GM03348 (cell line): ENCODE data around the gene ADGRF5.

Source experiments
- DNase-seq: peaks from one replicate; pipeline ENCODE4 v3.0.0; 2012; ENCODE audit warnings: low spot score

Gene ADGRF5

DNA sequence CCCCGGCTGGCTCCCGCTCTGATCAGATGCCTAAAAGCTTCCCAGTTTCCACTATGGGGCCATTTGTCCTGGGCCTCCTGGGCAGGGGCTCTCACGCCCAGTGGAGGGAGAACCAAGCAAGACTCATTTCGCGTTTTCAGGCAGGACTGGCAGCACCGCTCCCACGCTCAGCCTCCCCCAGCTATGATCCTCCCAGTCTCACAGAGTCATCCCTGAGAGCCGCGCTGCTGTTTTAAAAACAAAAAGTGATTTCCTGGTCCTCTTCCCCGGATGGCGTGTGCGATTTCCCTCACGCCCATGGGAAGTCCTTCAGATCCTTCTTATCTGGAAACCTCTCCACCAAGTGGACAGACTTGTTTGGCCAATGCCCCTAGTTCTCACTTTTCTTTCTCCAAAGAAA lies at the start of gene ADGRF5:
TSS of gene ADGRF5 (minus strand) at position 208 of the 400 bp plus-strand sequence. CDS start 15,176 bp downstream, outside the sequence.
- DNase-seq, result no peak

DNA sequence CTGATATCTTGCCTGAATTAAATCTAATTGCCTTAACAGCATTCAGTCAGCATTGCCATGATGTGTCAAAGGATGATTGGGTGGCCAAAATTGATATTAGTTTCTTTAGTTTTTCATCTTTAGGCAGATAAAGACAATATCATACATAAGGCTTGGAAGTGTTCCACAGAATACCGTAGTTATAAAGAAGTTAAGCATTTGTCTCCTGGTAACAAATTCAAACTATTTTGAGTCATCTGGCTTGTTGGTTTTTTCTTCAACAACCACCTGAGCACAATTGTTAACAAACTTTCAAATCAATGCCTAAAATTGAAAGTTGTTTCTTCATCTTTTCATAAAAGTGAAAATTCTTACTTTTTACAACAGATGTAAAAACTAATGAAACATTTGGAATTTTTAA lies 47.5 kb upstream of the ADGRF5 start:
- no peak for DNase-seq

DNA sequence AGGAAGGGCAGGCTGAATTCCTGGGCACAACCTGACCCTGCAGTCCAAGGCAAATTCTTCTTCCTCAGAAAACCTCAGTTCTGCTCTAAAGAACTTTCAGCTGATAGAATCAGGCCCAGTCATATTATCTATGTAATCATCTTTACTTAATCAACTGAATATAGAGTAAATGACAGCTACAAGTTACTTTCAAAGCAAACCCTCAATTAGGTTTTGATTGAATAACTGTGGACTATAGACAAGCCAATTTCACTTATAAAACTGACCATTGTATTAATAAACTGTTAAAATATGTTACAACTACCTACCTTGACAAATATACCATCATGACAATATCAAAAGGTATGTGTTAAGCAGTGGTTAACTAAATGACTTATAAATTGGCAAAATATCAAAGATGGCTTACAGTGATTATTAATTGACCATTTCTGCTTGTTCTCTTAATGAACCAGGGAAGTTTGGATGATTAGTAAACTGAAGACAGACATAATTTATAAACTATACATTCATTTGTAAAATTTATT lies 46.1 kb upstream of the ADGRF5 start:
- DNase-seq, result no peak

- DNase-seq, result no peak
Observed at GRCh38 chr6:46964716-46965519, 43.2 kb upstream of the ADGRF5 start.

DNA sequence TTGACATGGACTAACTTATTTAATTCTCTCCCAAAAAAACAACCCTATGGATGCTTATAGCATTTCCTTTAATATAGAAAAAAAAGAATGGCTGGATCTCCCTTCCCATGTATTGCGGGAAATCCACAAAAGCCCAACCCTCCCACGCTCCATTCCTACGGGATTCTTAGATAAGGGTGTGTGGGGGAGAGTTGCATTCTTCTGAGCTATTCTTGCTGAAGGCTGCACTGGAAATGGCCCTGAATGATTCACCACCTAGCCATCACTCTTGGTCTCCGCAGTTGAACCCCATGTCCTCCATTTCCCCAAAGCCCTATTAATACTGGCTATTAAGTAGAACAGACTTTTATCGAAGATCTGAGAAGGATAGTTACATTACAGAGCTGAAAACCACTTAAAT lies 41.9 kb upstream of the ADGRF5 start:
- peak; percentile 22 for DNase-seq

DNA sequence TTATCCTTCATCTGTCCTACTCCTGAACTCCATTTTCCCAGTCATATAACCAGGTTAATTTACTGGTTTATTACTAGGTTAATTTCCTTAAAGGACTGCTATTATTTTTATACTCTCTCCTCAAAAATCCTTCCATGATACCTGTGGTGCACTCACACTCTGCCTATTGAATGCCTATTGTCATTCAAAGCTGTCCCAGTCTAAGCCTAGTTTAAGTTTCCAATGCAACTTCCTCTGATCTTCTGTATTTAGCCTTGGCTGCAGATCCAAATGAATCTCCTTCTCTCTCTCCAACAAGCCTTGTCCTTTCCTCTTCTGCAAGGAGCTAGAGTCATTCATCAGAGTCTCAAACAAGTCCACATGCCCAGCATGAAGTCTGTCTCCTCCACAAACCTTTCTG lies 41.3 kb upstream of the ADGRF5 start:
- DNase-seq, result no peak

GRCh38 chr6:46961711-46962110 lies 40.0 kb upstream of the ADGRF5 start:
- DNase-seq, result no peak

DNA sequence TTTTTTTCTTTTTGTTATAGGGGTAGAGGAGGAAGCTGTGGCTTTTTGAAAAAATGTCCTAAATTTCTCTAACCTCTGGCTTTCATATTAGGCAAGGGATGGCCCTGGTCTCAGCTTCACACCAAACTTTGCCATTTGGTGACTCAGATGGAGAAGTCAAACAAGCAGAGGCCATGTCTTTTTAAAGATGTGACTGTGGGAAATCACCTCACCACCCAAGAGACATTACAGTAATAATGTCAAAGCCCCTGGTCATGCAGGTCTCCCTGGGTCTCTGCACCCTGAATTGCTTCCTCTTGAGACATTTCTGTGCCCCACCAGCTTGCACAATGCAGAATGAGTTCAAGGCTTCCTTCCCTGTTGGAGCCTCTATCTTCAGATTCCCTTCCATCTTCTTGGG lies 39.5 kb upstream of the ADGRF5 start:
- no peak for DNase-seq

- no peak for DNase-seq
Observed at GRCh38 chr6:46959419-46959818, 37.7 kb upstream of the ADGRF5 start.

DNA sequence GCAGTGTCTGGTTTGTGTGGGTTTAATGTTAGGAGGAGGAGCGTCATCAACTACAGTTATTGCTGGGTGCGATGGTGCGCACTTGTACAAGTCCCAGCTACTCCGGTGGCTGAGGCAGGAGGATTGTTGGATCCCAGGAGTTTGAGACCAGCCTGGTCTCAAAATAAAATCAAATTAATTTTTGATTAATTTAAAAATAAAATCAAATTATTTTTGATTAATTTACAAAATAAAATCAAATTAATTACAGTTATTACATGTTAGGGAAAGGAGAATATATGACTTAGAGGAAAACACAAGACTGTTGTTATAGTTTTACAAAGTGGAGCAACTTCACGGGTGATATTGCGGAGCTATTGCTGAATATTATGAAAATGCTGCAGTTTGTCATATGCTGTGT lies 34.7 kb upstream of the ADGRF5 start:
- DNase-seq, result no peak

- DNase-seq, result no peak
Observed at GRCh38 chr6:46954837-46955451, 33.2 kb upstream of the ADGRF5 start.

DNA sequence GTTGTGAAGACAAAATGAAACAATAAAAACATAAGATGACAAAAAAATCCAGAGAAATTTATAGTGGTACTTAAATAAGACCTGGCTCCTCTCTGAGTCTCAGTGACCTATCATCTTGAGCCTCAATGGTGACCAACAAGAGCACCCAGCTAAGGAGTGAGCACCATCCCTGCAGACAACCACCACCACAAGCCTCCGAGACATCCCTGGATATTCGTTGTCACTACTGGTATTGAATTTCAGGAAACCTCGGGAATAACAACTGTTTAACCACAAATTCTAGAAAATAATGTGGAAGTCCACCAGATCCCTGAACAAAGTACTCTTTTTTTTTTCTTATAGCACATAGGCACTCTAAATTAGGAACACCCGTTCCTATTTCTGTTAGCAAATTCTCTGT lies 32.2 kb upstream of the ADGRF5 start:
- no peak for DNase-seq

GRCh38 chr6:46949632-46950280 lies 28.0 kb upstream of the ADGRF5 start:
- DNase-seq, result no peak

GRCh38 chr6:46948699-46949098 lies 27.0 kb upstream of the ADGRF5 start:
- no peak for DNase-seq

- DNase-seq, result no peak
Observed at GRCh38 chr6:46947497-46947896, 25.8 kb upstream of the ADGRF5 start.

DNA sequence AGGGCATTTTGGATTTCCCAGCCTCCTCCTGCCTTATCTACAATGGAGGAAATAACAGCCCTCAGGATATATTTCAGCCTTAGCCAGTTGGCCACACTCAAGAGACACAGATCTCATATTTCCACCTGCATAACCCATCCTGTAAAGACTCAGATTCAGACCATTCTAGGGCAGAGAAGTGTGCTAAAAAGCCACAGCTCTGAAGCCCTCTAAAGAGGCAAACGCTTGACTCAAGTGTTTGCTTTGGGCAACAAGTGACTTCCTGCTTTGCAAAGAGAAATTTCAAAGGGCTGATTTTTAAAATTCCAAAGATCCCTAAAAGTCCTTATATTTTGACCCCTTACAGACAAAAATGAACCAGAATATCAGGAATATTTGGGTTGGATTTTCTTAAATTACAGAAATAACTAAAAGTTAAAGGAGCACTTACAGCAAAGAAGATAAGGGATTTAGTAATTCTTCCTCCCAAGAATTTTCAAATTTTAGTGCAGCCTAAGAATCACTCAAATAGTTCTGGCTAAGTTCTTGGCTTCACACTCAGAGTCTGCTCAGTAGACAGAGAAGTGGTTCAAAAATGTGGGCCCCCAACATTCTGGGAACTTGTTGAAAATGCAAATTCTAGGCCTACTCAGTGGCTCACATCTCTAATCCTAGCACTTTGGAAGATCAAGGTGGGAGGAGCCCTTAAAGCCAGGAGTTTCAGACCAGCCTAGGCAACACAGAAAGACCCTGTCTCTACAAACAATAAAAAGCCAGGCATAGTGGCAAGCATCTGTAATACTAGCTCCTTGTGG lies 18.9 kb upstream of the ADGRF5 start:
- DNase-seq, result no peak

DNA sequence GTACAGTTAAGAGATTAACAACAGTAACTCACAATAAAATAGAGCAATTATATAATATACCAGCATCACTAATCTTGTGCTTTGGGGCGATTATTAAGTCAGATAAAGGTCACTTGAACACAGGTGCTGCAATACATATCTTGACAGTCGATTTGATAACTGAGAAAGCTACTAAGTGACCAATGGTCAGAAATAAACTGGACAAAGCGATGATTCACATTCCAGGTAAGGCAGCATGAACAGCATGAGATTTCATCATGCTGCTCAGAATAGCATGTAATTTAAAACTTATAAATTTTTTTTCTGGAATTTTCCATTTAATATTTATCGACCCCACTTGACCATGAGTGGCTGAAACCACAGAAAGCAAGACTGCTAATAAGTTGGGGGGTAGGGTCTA lies 15.9 kb upstream of the ADGRF5 start:
- DNase-seq, result no peak

GRCh38 chr6:46935687-46936086 lies 13.9 kb upstream of the ADGRF5 start:
- DNase-seq, result no peak

DNA sequence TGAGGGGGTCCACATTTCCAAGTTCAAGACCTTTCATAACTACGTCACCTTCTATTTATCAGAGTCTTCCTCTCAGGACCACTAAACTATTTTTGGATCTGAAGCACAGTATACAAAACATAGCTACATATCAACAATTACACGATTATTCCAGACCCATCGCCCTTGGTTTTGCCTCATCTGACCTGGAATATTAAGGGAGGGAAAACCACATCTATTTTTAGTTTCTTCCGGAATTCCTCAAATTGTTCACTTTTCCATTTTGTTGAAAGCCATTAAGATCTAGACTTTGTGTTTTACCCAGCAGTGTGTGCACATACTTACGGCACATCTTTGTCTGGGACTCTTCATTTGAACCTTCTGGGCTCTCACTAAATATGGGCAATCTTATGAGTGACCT lies 12.0 kb upstream of the ADGRF5 start:
- DNase-seq, result no peak

DNA sequence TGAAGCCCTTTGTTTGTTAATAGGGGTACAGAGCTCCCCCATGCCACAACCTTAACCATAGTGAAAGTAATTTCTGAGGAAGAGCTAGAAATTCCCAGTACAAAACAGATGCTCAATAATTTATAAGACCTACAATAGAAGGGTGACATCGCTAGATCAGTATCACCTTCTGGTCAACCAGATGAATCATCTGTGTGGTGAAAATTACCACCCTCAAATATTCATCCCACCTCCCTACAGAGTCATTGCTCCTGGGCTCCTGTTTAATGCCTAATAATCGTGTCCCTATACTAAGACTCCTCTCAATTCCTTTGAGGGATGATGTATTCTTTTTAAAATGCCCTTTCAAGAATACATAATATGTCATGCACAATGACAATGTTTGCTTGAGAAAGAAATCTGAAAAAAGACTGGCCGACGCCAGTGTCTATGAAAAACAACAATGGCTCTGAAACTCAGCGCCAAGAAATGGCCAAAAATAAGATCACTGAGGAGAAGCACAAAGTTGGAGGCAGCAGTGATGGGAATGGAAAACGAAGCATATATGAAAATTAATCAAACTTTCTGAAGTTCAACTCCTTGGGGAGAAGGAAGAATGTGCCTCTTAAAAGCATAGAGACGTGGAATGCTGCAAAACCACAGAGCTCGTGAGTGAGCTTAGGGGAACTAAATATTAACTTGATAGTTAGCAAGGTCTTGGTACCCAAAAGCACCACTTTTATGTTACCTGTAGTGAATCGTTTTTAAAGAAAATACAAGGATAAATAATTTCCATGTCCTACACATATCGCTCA lies 11.0 kb upstream of the ADGRF5 start:
- peak; percentile 25 for DNase-seq

DNA sequence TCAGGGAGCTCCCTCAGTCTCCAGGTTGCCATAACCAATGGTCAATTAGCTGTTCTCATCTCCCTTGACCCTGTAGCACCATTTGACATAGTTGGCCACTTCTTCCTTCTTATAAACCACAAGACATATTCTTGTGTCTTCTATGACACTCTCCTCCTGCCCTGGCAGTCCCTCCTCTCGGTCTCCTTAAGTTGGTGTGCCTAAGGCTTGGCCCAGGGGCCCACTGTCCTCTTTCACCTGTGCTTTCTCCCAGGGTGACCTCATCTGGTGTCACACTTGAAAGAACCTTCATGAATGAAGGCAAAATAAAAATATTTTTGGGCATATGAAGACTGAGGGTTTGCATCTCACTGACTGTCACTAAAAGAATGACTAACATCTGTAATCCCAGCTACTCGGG lies 9.7 kb upstream of the ADGRF5 start:
- DNase-seq, result no peak
